AG09309 (cell line): ENCODE measurements around the gene TMEM9.
"Not testable (repeated sequence)": the region's sequence is repeated elsewhere in the genome, so short reads cannot be mapped to it uniquely, and the experiment has no call there.

Experiments used
- DNase-seq: peaks from one replicate; pipeline ENCODE4 v3.0.0-alpha.2; 2010; ENCODE audit warnings: low read depth
- H3K4me3 ChIP-seq: 2 replicates; pipeline ENCODE4 v1.5.1; 2011; ENCODE audit warnings: mild to moderate bottlenecking, low read depth, low read length, moderate library complexity; ENCODE audit not compliant: control insufficient read depth
- TF ChIP-seq, protein P1 (sequence below): IDR thresholded peaks from 2 replicates; pipeline ENCODE4 v1.5.1; 2011; ENCODE audit warnings: mild to moderate bottlenecking, low read depth, low read length, inconsistent platforms; ENCODE audit not compliant: insufficient read depth, control insufficient read depth; ENCODE audit errors: missing control alignments

The TMEM9 gene

DNA sequence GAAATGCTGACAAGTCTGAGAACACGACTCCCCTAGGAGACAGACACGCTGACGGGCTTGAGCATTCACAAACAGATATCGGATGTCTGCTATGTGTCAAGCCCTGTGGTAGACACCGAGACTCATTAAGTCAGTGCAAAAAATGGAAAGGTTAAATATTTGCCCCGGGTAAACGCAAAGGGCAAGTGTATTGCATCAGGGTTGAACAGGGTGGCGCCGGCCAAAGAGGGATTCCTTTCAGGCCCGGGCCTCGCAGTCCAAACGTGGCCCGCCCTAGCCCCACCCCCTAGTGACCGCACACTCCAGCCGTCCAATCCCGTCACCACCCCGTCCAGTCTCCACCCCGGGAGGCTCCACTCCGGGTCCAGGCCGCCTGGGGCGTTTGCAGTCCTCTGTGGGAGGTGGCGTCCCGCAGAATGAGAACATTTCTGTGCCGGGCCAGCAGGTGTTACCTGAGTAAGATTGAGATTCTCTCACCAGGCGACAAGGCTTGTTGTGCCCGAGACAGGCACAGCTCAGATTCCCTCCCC is 16.3 kb upstream of the TMEM9 start:
- TF ChIP-seq, protein P1, sequence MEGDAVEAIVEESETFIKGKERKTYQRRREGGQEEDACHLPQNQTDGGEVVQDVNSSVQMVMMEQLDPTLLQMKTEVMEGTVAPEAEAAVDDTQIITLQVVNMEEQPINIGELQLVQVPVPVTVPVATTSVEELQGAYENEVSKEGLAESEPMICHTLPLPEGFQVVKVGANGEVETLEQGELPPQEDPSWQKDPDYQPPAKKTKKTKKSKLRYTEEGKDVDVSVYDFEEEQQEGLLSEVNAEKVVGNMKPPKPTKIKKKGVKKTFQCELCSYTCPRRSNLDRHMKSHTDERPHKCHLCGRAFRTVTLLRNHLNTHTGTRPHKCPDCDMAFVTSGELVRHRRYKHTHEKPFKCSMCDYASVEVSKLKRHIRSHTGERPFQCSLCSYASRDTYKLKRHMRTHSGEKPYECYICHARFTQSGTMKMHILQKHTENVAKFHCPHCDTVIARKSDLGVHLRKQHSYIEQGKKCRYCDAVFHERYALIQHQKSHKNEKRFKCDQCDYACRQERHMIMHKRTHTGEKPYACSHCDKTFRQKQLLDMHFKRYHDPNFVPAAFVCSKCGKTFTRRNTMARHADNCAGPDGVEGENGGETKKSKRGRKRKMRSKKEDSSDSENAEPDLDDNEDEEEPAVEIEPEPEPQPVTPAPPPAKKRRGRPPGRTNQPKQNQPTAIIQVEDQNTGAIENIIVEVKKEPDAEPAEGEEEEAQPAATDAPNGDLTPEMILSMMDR = no peak
- peak; percentile 52 for DNase-seq
- peak overlapping the region; percentile 72 for H3K4me3 ChIP-seq

DNA sequence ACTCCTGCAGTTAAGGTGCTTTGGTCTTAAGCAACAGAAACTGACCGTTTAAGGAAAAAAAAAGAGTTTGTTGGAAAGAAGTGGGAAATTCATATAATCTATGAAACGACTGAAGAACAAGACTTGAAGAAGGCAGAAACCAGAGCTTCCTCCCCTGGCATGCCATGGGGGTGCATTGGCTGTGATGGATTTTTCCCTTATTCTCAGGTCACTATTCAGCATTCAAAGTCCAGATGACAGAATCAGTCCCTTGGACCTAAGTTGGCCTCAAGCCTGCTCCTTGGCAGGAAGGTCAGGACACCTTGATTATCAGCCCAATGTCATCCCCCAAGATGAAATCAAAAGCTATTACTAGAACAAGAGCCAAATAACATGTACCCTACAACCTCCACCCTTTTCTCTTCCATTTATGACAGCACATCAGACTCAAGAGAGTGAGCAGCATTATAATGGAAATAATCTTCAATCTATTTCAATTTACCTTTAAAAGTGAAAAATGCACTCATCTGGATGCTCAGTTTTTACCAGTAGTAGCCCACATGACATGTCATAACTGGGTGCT is 15.8 kb upstream of the TMEM9 start:
- TF ChIP-seq, protein P1 = no peak
- no peak overlapping the region; the same call in 1 of the 2 replicates for H3K4me3 ChIP-seq
- DNase-seq = no peak

DNA sequence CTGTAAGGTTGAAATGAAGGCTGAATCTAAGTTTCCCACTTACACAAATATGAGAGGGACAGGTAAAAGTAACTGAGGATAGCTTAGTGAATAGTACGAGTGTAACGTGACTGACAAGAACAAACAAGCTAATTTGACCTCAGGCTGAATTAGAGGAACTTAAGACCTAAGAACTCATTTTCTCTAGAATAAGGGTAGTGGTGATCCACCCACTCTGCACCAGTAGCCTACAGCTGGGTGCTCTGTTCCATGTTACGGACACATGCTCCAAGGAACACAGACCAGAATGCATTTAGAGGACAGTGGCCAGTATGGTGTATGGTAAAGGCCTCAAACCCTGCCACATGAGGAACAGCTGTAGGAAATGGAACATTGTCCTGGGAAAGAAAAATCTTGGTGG is 14.9 kb upstream of the TMEM9 start:
- no peak overlapping the region for H3K4me3 ChIP-seq
- TF ChIP-seq, protein P1 = no peak
- DNase-seq = no peak

DNA sequence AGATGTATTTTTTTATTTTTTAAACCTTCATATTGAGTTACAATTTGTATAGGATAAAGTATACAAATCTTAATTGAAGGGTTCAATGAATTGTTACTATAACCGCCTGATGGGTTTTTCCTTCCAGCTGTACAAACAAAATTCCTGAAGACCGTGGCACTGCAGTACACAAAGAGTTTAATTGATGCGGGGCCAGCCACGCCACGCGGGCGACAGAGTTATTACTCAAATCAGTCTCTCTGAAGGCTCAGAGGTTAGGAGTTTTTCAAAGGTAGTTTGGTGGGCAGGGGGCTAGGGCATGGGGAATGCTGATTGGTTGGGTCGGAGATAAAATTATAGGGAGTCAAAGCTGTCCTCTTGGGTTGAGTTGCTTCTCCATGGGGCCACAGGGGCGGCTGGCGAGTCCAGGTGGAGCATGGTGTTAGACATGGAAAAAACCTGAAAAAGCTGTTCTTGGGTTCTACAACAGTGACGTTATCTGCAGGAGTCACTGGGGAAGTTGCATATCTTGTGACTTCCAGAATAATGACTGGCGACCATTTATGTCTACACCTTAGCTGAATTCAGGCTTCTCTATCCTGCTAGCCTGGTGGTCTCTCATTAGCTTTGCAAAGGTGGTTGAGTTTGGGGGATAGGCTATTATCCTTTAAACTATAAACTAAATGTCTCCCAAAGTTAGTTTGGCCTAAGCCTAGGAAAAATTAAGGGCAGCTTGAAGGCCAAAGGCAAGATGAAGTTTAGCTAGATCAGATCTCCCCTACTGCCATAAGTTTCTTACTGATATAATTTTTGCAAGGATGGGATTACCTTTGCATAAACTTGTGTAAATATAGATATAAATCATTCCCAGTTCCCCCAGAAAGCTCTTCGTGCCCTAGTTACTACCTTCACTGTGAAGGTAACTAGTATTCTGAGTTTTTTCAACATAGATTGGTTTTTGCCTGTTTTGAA is 13.0 kb upstream of the TMEM9 start:
- TF ChIP-seq, protein P1 = no peak
- DNase-seq = no peak
- no peak overlapping the region for H3K4me3 ChIP-seq

DNA sequence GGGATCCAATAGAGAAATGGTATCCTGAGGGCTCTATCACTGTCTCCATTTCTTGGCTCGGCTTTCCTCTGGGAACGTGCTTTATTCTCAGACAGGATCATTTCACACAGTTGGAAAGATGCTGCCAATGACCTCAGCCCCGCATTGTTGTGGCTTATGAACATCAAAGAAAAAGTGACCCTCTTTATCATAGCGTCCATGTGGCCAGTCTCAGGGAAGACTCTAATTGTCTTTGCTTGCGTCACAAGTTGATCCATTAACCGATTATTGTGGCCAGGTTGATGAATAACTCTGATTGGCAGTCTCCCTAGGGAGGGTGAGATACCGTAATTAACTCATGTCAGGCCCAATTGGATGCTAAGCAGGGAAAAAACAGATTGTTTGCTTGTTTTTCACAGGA is 10.4 kb upstream of the TMEM9 start:
- no peak for DNase-seq
- TF ChIP-seq, protein P1 = no peak

DNA sequence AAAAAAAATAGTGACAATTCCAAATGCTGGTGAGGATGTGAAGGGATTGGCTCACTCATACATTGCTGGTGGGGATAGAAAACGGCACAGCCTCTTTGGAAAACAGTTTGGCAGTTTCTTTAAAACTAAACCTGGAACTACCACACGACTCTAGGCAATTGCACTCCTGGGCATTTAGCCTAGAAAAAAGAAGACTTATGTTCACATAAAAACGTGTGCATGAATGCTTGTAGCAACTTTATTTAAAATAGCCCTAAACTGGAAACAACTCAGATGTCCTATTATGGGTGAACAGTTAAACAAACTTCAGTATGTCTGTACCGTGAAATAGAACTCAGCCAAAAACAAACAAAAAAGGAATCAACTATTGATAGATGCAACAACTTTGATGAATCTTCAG is 9.4 kb upstream of the TMEM9 start:
- DNase-seq = no peak
- H3K4me3 ChIP-seq = no peak overlapping the region
- TF ChIP-seq, protein P1 = no peak

More for the DNA sequence above, 10.4 kb upstream of the TMEM9 start:
- no peak overlapping the region for H3K4me3 ChIP-seq

DNA sequence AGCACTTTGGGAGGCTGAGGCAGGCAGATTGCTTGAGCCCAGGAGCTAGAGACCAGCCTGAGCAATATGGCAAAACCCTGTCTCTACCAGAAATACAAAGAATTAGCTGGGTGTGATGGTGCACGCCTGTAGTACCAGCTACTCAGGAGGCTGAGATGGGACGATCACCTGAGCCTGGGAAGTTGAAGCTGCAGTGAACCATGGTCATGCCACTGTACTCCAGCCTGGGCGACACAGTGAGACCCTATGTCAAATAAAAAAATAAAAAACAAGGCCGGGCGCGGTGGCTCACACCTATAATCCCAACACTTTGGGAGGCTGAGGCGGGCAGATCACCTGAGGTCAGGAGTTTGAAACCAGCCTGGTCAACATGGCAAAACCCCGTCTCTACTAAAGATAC is 8.8 kb upstream of the TMEM9 start:
- H3K4me3 ChIP-seq, DNase-seq: not testable (repeated sequence)
